Measurements from ENCODE around the gene ELAPOR1.

ELAPOR1 gene

DNA sequence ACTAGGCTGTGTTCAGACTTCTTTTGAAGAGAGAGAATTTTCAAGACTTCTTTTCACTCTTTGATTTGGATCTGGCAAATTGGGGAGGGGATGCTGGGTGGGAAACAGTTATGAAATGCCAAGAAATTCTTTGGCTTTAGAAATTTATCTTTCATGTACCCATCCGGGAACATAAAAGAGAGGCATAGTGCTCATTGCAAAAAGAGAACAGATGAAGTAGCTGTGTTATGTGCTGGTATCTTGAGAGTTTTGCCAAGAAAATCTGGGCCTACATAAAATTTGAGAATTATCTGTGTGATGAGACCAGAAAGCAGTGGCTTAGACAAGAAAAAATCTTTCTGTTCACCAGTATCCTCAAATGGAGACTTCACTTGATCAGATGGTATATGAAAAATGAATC is 19.0 kb upstream of the ELAPOR1 start:
- no peak for ATAC-seq (ENCODE audit: low read depth)
- Histone ChIP-seq H3K4me3 (ENCODE audit: severe bottlenecking) (no peak overlapping the region), H3K27me3 (ENCODE audit: insufficient read depth, poor library complexity, severe bottlenecking) (no peaks in the 10 kb centered on the region), H3K9me3 (ENCODE audit: severe bottlenecking) (no peaks in the 10 kb centered on the region), H3K36me3 (ENCODE audit: low read depth) (peaks cover 42% of the 10 kb centered on the region), H3K4me1 (ENCODE audit: insufficient read depth, poor library complexity, severe bottlenecking) (peaks cover 9% of the 10 kb centered on the region), H3K27ac (ENCODE audit: poor library complexity, severe bottlenecking) (no peak overlapping the region)
- DNase-seq (ENCODE audit: low spot score), result no peak
- TF ChIP-seq, protein P1, sequence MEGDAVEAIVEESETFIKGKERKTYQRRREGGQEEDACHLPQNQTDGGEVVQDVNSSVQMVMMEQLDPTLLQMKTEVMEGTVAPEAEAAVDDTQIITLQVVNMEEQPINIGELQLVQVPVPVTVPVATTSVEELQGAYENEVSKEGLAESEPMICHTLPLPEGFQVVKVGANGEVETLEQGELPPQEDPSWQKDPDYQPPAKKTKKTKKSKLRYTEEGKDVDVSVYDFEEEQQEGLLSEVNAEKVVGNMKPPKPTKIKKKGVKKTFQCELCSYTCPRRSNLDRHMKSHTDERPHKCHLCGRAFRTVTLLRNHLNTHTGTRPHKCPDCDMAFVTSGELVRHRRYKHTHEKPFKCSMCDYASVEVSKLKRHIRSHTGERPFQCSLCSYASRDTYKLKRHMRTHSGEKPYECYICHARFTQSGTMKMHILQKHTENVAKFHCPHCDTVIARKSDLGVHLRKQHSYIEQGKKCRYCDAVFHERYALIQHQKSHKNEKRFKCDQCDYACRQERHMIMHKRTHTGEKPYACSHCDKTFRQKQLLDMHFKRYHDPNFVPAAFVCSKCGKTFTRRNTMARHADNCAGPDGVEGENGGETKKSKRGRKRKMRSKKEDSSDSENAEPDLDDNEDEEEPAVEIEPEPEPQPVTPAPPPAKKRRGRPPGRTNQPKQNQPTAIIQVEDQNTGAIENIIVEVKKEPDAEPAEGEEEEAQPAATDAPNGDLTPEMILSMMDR (IDR thresholded peaks at IDR 0.05; ENCODE audit: poor library complexity, severe bottlenecking), result no peak

DNA sequence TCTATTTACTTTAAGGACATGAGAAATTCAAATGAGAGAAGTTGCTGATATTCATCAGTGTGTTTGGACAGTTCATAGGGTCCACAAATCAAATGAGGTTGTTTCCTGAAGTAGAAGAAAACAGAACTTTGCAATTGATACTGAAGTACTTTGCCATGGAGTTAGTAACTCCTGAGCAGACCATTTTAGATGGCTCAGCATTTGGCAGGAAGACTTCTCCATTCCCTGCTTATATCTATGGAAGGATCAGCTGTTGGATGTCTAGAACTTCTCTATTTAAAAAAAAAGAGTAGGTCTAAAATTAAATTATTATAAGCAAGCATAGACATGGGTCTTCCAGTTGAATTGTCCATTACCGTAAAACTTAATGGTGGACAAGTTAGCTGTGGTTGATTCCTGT is 18.3 kb upstream of the ELAPOR1 start:
- DNase-seq (ENCODE audit: low spot score), result no peak
- Histone ChIP-seq H3K4me1 (ENCODE audit: insufficient read depth, poor library complexity, severe bottlenecking) (peaks cover 9% of the 10 kb centered on the region), H3K4me3 (ENCODE audit: severe bottlenecking) (no peak overlapping the region), H3K27me3 (ENCODE audit: insufficient read depth, poor library complexity, severe bottlenecking) (no peaks in the 10 kb centered on the region), H3K36me3 (ENCODE audit: low read depth) (peaks cover 42% of the 10 kb centered on the region), H3K9me3 (ENCODE audit: severe bottlenecking) (no peaks in the 10 kb centered on the region), H3K27ac (ENCODE audit: poor library complexity, severe bottlenecking) (no peak overlapping the region)
- TF ChIP-seq, protein P1 (IDR thresholded peaks at IDR 0.05; ENCODE audit: poor library complexity, severe bottlenecking), result no peak
- no peak for ATAC-seq (ENCODE audit: low read depth)

DNA sequence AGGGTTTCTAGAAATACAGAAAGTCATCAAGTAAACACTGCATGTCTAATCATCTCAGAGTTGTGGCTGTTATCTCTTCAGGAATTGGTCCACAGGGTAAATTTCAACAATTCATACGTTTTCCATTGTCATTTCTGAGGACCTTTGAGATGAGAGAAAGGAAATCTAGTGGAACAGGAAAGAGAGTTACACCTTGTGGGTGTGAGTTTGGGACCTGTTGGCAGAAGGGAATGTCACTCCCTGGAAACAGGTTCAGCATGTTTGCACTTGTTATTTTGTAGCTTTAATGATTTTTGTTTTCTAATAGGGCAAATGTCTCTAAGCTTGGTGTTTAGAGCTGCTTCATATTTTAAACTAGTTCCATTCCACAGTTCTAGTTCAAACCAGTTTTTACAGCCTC is 17.8 kb upstream of the ELAPOR1 start:
- H3K9me3 ChIP-seq (ENCODE audit: severe bottlenecking), result no peaks in the 10 kb centered on the region
- H3K4me3 ChIP-seq (ENCODE audit: severe bottlenecking), result no peak overlapping the region
- DNase-seq (ENCODE audit: low spot score) (no peak), ATAC-seq (ENCODE audit: low read depth) (no peak)
- H3K36me3 ChIP-seq (ENCODE audit: low read depth), result peaks cover 42% of the 10 kb centered on the region
- H3K27me3 ChIP-seq (ENCODE audit: insufficient read depth, poor library complexity, severe bottlenecking), result no peaks in the 10 kb centered on the region
- TF ChIP-seq, protein P1 (IDR thresholded peaks at IDR 0.05; ENCODE audit: poor library complexity, severe bottlenecking), result no peak
- peaks cover 9% of the 10 kb centered on the region for H3K4me1 ChIP-seq (ENCODE audit: insufficient read depth, poor library complexity, severe bottlenecking)
- H3K27ac ChIP-seq (ENCODE audit: poor library complexity, severe bottlenecking), result no peak overlapping the region

DNA sequence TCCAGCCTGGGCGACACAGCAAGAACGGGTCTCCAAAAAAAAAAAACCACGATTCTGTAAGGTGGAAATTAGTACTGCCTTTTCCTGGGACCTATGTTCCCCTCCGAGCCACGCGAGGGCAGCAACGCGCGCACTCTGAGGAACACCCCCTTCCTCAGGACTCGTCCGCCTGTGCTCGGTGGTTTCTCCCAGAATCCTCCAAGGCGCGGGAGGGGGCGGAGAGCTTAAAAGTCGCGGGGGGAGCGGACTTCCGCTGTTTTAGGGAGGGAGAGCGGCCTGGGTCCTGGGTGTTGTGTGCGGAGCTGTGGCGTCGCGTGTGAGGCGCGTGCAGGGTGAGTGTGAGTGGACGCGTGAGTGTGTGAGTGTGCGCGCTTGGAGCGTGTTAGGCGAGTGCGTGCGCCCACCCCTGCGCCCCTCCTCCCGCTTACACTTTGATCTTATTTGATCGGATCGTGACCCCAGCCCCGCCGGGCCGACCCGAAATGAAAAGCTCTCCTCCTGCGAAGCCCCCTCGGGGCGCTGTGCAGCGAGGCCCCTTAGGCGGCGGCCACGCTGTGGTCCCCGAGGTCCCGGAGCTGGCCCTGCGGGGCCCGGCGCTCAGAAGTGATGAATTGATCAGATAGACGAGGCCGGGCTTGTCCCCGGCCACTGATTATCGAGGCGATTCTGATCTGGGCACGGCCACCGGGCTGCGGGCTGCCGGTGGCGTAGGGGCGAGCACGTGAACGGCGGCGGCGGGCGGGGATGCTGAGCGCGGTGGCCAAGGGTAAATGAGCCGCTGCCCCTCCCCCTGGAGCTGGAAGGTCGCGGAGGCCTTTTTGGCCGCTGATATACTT is 13.8 kb upstream of the ELAPOR1 start:
- H3K27me3 ChIP-seq (ENCODE audit: insufficient read depth, poor library complexity, severe bottlenecking), result no peaks in the 10 kb centered on the region
- TF ChIP-seq, protein P1 (IDR thresholded peaks at IDR 0.05; ENCODE audit: poor library complexity, severe bottlenecking), result peak; percentile 96
- DNase-seq (ENCODE audit: low spot score) (peak; percentile 95), ATAC-seq (ENCODE audit: low read depth) (peak; percentile 94)
- H3K27ac ChIP-seq (ENCODE audit: poor library complexity, severe bottlenecking), result peak overlapping the region; percentile 65
- peak overlapping the region; percentile 96 for H3K4me3 ChIP-seq (ENCODE audit: severe bottlenecking)
- peaks cover 2% of the 10 kb centered on the region for H3K4me1 ChIP-seq (ENCODE audit: insufficient read depth, poor library complexity, severe bottlenecking)
- no peaks in the 10 kb centered on the region for H3K9me3 ChIP-seq (ENCODE audit: severe bottlenecking)
- H3K36me3 ChIP-seq (ENCODE audit: low read depth), result peaks cover 24% of the 10 kb centered on the region

Data from RWPE2 (cell line).